ENCODE results near the gene SMC1B. TPM values are rescaled to one million over a fixed set of nuclear protein-coding genes. Genes with fewer than 3 reads are reported as not detected.

SMC1B gene
- total RNA-seq, 1 donor from 2014 or later = not detected

DNA sequence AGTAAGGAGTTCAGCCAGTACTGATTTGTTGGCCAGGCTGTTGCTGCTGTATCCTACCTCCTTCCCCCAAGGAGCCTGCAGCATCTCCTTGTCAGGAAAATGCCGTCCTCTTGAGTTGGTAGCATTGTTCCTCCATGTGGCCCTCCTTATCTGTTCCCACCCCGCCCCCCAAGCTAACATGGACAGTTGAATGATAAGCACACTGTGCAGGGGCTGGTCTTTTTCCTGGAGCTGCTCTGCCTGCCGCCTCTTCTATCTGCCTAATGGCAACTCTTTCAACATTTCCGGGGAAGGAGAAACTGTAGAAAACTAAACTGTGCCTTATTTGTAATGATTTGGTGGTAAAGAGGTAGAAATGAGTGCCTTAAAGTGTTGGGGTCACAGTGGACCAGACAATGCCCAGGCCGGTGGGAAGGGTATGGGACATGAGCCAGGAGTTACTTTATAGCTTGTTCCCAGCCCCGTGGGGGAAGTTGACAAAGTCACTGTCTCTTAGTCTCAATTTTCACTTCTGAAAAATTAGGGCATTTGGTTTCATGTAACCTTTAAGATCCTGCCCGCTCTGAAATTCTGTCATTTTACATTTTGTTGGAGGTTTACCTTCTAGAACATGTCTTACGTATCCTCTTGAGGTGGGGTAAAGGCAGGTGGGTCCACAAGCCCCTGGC is 99.2 kb downstream of the SMC1B start:
- FAIRE-seq (no peak), DNase-seq (ENCODE audit: low read depth) (no peak)
- Histone ChIP-seq H3K36me3 (ENCODE audit: control insufficient read depth, insufficient read depth, low read length) (no peaks in the 10 kb centered on the region), H3K4me3 (ENCODE audit: low read depth, low read length) (no peak overlapping the region), H3K27me3 (ENCODE audit: control insufficient read depth, insufficient read depth, low read length) (no peaks in the 10 kb centered on the region)
- TF ChIP-seq, protein P1, sequence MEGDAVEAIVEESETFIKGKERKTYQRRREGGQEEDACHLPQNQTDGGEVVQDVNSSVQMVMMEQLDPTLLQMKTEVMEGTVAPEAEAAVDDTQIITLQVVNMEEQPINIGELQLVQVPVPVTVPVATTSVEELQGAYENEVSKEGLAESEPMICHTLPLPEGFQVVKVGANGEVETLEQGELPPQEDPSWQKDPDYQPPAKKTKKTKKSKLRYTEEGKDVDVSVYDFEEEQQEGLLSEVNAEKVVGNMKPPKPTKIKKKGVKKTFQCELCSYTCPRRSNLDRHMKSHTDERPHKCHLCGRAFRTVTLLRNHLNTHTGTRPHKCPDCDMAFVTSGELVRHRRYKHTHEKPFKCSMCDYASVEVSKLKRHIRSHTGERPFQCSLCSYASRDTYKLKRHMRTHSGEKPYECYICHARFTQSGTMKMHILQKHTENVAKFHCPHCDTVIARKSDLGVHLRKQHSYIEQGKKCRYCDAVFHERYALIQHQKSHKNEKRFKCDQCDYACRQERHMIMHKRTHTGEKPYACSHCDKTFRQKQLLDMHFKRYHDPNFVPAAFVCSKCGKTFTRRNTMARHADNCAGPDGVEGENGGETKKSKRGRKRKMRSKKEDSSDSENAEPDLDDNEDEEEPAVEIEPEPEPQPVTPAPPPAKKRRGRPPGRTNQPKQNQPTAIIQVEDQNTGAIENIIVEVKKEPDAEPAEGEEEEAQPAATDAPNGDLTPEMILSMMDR (IDR thresholded peaks at IDR 0.05; ENCODE audit: insufficient read depth, low read length, severe bottlenecking) = no peak

- Histone ChIP-seq H3K36me3 (ENCODE audit: control insufficient read depth, insufficient read depth, low read length) (no peaks in the 10 kb centered on the region), H3K4me3 (ENCODE audit: low read depth, low read length) (no peak overlapping the region), H3K27me3 (ENCODE audit: control insufficient read depth, insufficient read depth, low read length) (no peaks in the 10 kb centered on the region)
- no peak for DNase-seq (ENCODE audit: low read depth)
- TF ChIP-seq, protein P1 (IDR thresholded peaks at IDR 0.05; ENCODE audit: insufficient read depth, low read length, severe bottlenecking) = no peak
- peak; percentile 88 for FAIRE-seq
Observed at GRCh38 chr22:45312856-45313255, 100.5 kb downstream of the SMC1B start.

GRCh38 chr22:45312415-45312814 is 101.0 kb downstream of the SMC1B start:
- no peak for FAIRE-seq

DNA sequence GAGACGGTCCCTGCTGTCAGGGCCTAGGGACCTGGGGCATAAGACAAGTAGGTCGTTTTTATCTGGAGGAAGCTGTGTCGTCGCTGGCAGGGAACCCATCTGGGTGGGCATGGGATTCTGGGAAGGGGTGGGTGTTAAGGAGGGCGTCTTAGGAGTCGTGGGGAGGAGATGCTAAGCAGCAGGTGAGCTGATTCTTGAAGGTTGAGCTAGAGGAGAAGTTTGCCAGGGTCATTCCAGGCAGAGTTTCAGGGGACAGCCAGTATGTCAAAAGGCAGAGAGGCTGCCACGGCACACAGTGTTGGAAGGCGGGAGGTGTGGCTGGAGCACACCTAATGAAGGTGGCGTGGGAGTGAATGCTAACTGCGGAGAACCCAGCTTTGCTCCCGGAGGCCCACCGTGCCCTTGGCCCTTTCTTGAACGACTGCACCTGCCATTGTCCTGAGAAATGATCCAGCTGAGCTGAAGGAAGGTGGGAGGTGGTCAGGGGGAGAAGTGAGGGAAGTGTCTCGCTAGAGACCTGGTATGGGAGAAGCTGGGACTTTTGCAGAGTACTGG is 102.3 kb downstream of the SMC1B start:
- TF ChIP-seq, protein P1 (IDR thresholded peaks at IDR 0.05; ENCODE audit: insufficient read depth, low read length, severe bottlenecking) = no peak

More at GRCh38 chr22:45312415-45312814, 101.0 kb downstream of the SMC1B start:
- H3K36me3 ChIP-seq (ENCODE audit: control insufficient read depth, insufficient read depth, low read length) = no peaks in the 10 kb centered on the region
- H3K27me3 ChIP-seq (ENCODE audit: control insufficient read depth, insufficient read depth, low read length) = no peaks in the 10 kb centered on the region
- no peak for DNase-seq (ENCODE audit: low read depth)
- no peak overlapping the region for H3K4me3 ChIP-seq (ENCODE audit: low read depth, low read length)
- TF ChIP-seq, protein P1 (IDR thresholded peaks at IDR 0.05; ENCODE audit: insufficient read depth, low read length, severe bottlenecking) = no peak

GRCh38 chr22:45310331-45310976 is 102.9 kb downstream of the SMC1B start:
- FAIRE-seq = no peak
- TF ChIP-seq, protein P1 (IDR thresholded peaks at IDR 0.05; ENCODE audit: insufficient read depth, low read length, severe bottlenecking) = no peak

More for the DNA sequence above, 102.3 kb downstream of the SMC1B start:
- Histone ChIP-seq H3K4me3 (ENCODE audit: low read depth, low read length) (peak overlapping the region; percentile 97), H3K27me3 (ENCODE audit: control insufficient read depth, insufficient read depth, low read length) (no peaks in the 10 kb centered on the region), H3K36me3 (ENCODE audit: control insufficient read depth, insufficient read depth, low read length) (no peaks in the 10 kb centered on the region)
- FAIRE-seq (no peak), DNase-seq (ENCODE audit: low read depth) (no peak)

More at GRCh38 chr22:45310331-45310976, 102.9 kb downstream of the SMC1B start:
- Histone ChIP-seq H3K27me3 (ENCODE audit: control insufficient read depth, insufficient read depth, low read length) (no peaks in the 10 kb centered on the region), H3K4me3 (ENCODE audit: low read depth, low read length) (peak overlapping the region; percentile 97), H3K36me3 (ENCODE audit: control insufficient read depth, insufficient read depth, low read length) (no peaks in the 10 kb centered on the region)
- DNase-seq (ENCODE audit: low read depth) = no peak

All from bronchial epithelial cell (primary cell).